ENCODE results near the gene SAMD4A. TPM values are rescaled to one million over a fixed set of nuclear protein-coding genes. Genes with fewer than 3 reads are reported as not detected.

The SAMD4A gene
- total RNA-seq, 1 experiment from 2014 or later = 26.5 TPM

DNA sequence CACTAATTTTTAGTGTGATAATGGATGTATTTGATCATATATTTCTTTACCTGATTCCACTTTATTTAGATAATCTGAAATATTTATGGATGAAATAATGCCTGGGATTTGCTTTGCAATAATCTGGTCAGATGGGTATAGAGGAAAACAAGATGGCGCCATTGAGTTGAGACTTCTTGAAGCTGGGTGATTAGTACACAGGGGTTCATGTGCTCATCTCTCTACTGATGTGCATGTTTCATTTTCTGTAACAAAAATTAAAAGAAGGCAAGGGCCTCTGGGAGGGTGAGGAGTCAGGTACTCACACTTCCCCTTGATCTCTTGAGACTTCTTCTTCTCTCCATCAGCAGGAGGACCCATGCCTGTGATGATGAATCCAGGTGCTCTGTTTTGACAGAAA lies 273.9 kb downstream of the SAMD4A start:
- no TSS peak for BruUV-seq (replicated peaks)
- DNase-seq (ENCODE audit: low spot score) = no peak
- Histone ChIP-seq H3K27ac (ENCODE audit: low read depth, low read length, poor library complexity, severe bottlenecking) (no peak overlapping the region), H3K4me3 (ENCODE audit: low read depth, low read length, poor library complexity, severe bottlenecking) (no peak overlapping the region), H3K27me3 (replicated peaks; ENCODE audit: insufficient read depth, low read depth, low read length, poor library complexity) (no peaks in the 10 kb centered on the region), H3K9me3 (ENCODE audit: low read depth, low read length, poor library complexity, severe bottlenecking) (no peaks in the 10 kb centered on the region), H3K4me1 (ENCODE audit: insufficient read depth, low read length, poor library complexity, severe bottlenecking) (no peaks in the 10 kb centered on the region), H3K36me3 (ENCODE audit: insufficient read depth, low read length, poor library complexity, severe bottlenecking) (no peaks in the 10 kb centered on the region)
- intact Hi-C loops (cut with micrococcal nuclease; ENCODE audit: unreplicated experiment) = no loop called here
- ChIA-PET POLR2A (ENCODE audit: low non-redundant PET) (no interaction called here), CTCF (interaction anchor here (0.6 kb wide), 1 partner anchor 51 kb away, joined by 3 read pairs; no protein-coding TSS in a partner anchor)
- TF ChIP-seq, protein P1, sequence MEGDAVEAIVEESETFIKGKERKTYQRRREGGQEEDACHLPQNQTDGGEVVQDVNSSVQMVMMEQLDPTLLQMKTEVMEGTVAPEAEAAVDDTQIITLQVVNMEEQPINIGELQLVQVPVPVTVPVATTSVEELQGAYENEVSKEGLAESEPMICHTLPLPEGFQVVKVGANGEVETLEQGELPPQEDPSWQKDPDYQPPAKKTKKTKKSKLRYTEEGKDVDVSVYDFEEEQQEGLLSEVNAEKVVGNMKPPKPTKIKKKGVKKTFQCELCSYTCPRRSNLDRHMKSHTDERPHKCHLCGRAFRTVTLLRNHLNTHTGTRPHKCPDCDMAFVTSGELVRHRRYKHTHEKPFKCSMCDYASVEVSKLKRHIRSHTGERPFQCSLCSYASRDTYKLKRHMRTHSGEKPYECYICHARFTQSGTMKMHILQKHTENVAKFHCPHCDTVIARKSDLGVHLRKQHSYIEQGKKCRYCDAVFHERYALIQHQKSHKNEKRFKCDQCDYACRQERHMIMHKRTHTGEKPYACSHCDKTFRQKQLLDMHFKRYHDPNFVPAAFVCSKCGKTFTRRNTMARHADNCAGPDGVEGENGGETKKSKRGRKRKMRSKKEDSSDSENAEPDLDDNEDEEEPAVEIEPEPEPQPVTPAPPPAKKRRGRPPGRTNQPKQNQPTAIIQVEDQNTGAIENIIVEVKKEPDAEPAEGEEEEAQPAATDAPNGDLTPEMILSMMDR (conservative IDR thresholded peaks at IDR 0.05; ENCODE audit: low read depth, low read length) = no peak
- TF ChIP-seq EZH2 (IDR thresholded peaks at IDR 0.05; ENCODE audit: borderline replicate concordance, low read depth, low read length, poor library complexity, severe bottlenecking) = no peak

Other genes with a start within 250 kb of the SAMD4A start
- gene CDKN3, start 170.1 kb upstream of the SAMD4A start, total RNA-seq (2021) = 108 and 112 TPM in 2 replicates
- gene CNIH1, start 125.8 kb upstream of the SAMD4A start, total RNA-seq (2021) = 151 and 170 TPM in 2 replicates
- 62.1 and 76.8 TPM in 2 replicates for gene GMFB, start 78.1 kb upstream of the SAMD4A start, total RNA-seq (2021)
- 11.2 and 15.6 TPM in 2 replicates for gene CGRRF1, start 57.2 kb upstream of the SAMD4A start, total RNA-seq (2021)